DMS153 treated with DMSO at 0.1 percent for 48 hours (cell line): Measurements from ENCODE around the gene TMEM88.
"Not testable (repeated sequence)": the region's sequence is repeated elsewhere in the genome, so short reads cannot be mapped to it uniquely, and the experiment has no call there.

ENCODE experiments used
- DNase-seq: peaks from one replicate; lab custom pipeline; 2025; ENCODE audit not compliant: unreplicated experiment; lab: John Stamatoyannopoulos, UW

Gene TMEM88

GRCh38 chr17:7856011-7856810 lies 1.3 kb downstream of the TMEM88 start:
- no peak for DNase-seq

- peak; percentile 82 for DNase-seq
Measured at GRCh38 chr17:7856811-7857712, 2.2 kb downstream of the TMEM88 start, which contains the start of gene NAA38. Gene NAA38 (minus strand): TSS chr17:7857559. CDS start chr17:7857463, 96 bp downstream.

- peak; percentile 72 for DNase-seq
Measured at GRCh38 chr17:7857713-7858521, 3.1 kb downstream of the TMEM88 start, which contains the start of gene CYB5D1. Gene CYB5D1 (plus strand): TSS chr17:7858003. CDS start chr17:7858135, 132 bp downstream.

GRCh38 chr17:7858522-7858810 lies 3.6 kb downstream of the TMEM88 start:
- DNase-seq, result no peak

- no peak for DNase-seq
Measured at GRCh38 chr17:7859028-7859427, 4.2 kb downstream of the TMEM88 start.

- no peak for DNase-seq
Measured at GRCh38 chr17:7862692-7863437, 8.0 kb downstream of the TMEM88 start.

- not testable (repeated sequence) for DNase-seq
Measured at GRCh38 chr17:7864384-7864783, 9.5 kb downstream of the TMEM88 start.

GRCh38 chr17:7864995-7865650 lies 10.3 kb downstream of the TMEM88 start:
- no peak for DNase-seq

- DNase-seq, result no peak
Measured at GRCh38 chr17:7867881-7868329, 13.0 kb downstream of the TMEM88 start.

GRCh38 chr17:7873051-7873450 lies 18.2 kb downstream of the TMEM88 start:
- no peak for DNase-seq

GRCh38 chr17:7875804-7876370 lies 21.0 kb downstream of the TMEM88 start:
- DNase-seq, result no peak

- DNase-seq, result no peak
Measured at GRCh38 chr17:7878234-7878633, 23.4 kb downstream of the TMEM88 start.

GRCh38 chr17:7880076-7880868 lies 25.4 kb downstream of the TMEM88 start:
- DNase-seq, result no peak

GRCh38 chr17:7881276-7882054 lies 26.6 kb downstream of the TMEM88 start:
- DNase-seq, result no peak

GRCh38 chr17:7882068-7882467 lies 27.2 kb downstream of the TMEM88 start:
- peak; percentile 7 for DNase-seq

GRCh38 chr17:7882629-7883028 lies 27.8 kb downstream of the TMEM88 start:
- no peak for DNase-seq

- no peak for DNase-seq
Measured at GRCh38 chr17:7883781-7884386, 29.0 kb downstream of the TMEM88 start.
